Brain microvascular endothelial cell (primary cell): Measurements from ENCODE around the gene NPFFR2.

Experiments used
- DNase-seq: peaks from one replicate; pipeline ENCODE4 v3.0.0-alpha.2; 2020
- H3K27ac ChIP-seq: fragments of 250-450 bp; sonication (Bioruptor Pico); 2 replicates; pipeline ENCODE4 v1.5.1; 2020; ENCODE audit warnings: mild to moderate bottlenecking, moderate library complexity
- H3K27me3 ChIP-seq: fragments of 250-450 bp; sonication (Bioruptor Pico); replicated peaks from 2 replicates; pipeline ENCODE4 v1.5.1; 2020; ENCODE audit warnings: mild to moderate bottlenecking
- H3K36me3 ChIP-seq: fragments of 250-450 bp; sonication (Bioruptor Pico); replicated peaks from 2 replicates; pipeline ENCODE4 v1.5.1; 2020; ENCODE audit warnings: mild to moderate bottlenecking
- H3K4me3 ChIP-seq: 2 replicates; pipeline ENCODE4 v1.5.1; 2011; ENCODE audit warnings: low read depth, mild to moderate bottlenecking, control low read depth, low read length, moderate library complexity
- in situ Hi-C: cut with HindIII; loops from 2 replicates; pipeline ENCODE4 v1.10.0; 2017; ENCODE audit warnings: low sequenced_read_pairs, low pct_ligation_motif_present
- TF ChIP-seq, protein P1 (sequence below): IDR thresholded peaks from 2 replicates; pipeline ENCODE4 v1.5.1; 2011; ENCODE audit warnings: low read depth, mild to moderate bottlenecking, moderate library complexity, low read length, control low read depth, inconsistent platforms; ENCODE audit errors: missing control alignments

Gene NPFFR2

DNA sequence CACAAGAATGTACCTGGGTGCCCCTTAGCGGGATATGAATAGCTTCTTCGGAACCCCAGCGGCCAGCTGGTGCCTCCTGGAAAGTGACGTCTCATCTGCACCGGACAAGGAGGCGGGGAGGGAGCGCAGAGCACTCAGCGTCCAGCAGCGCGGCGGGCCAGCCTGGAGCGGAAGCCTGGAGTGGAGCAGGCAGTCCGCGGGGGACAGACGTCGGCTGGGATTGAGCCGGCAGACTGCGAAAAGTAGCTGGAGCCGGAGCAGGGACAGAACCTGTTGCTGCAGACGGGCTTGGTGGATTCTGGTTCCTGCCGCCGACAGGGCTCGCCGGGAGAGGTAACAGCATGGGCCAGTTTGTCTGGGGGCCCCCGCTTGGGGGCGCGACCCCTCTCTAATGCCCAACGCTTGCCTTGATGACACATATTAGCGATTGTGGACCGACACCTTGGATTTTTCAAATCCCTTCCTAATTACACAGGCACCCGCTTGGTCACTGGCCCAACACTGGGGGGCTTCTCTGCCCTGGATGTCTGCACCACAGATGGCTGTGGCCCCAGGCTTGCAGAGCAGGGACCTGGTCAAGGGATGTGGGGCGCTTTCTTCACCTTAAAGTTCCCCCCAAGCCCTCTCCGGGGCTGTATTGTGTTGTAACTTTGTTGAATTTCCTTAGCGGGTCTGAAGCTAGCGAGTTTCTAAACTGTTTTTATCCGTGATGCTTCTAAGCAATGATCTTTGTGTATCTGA, at the start of gene NPFFR2:
Gene NPFFR2 (plus strand): TSS at position 133 of the 741 bp plus-strand sequence. CDS start 96,592 bp downstream, outside the sequence.
- Histone ChIP-seq H3K36me3 (no peaks in the 10 kb centered on the region), H3K4me3 (peak within 1 kb of the TSS; percentile 53), H3K27me3 (peaks cover 7% of the 10 kb centered on the region), H3K27ac (no peak within 1 kb of the TSS)
- DNase-seq, result peak; percentile 4
- in situ Hi-C loops, result no loop called here
- TF ChIP-seq, protein P1, sequence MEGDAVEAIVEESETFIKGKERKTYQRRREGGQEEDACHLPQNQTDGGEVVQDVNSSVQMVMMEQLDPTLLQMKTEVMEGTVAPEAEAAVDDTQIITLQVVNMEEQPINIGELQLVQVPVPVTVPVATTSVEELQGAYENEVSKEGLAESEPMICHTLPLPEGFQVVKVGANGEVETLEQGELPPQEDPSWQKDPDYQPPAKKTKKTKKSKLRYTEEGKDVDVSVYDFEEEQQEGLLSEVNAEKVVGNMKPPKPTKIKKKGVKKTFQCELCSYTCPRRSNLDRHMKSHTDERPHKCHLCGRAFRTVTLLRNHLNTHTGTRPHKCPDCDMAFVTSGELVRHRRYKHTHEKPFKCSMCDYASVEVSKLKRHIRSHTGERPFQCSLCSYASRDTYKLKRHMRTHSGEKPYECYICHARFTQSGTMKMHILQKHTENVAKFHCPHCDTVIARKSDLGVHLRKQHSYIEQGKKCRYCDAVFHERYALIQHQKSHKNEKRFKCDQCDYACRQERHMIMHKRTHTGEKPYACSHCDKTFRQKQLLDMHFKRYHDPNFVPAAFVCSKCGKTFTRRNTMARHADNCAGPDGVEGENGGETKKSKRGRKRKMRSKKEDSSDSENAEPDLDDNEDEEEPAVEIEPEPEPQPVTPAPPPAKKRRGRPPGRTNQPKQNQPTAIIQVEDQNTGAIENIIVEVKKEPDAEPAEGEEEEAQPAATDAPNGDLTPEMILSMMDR, result no peak

DNA sequence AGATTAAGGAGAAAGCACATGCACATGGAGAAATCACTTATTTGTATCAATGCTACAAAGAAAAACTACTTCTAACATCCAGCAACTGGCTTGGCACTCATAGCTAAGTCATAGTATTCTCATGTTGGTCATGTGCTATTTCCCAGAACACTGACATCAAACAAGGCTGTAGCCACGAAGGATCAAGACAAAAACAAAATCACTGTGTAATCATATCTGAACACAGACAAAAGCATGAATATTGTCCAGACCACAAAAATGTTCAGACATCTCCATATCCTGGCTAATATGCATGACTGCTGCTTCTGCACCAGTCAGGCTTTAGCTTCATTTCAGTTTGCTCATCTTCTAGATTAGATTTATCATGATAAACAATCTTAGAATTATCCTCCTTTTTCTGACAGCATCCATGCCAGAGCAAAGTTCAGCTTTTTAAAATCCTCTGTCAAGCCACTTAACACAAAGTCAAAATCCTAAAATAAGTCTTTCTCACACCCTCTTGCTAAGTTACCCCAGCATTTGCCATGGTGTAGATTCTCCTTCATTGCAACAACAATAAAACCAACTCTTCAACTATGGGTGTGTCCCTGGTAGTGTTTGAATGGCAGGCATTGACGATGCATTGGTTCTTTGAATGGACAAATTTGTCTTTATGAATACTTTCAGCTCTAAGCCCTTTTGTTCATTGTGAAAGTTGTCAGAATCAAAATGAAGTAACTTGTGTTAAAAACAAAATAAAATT, 39.1 kb upstream of the NPFFR2 start:
- TF ChIP-seq, protein P1, result no peak
- no peak overlapping the region for H3K4me3 ChIP-seq
- no peaks in the 10 kb centered on the region for H3K27me3 ChIP-seq
- peak; percentile 4 for DNase-seq
- in situ Hi-C loops, result no loop called here
- H3K36me3 ChIP-seq, result no peaks in the 10 kb centered on the region
- H3K27ac ChIP-seq, result no peak overlapping the region

GRCh38 chr4:71994559-71994958, 37.2 kb upstream of the NPFFR2 start:
- no peaks in the 10 kb centered on the region for H3K27me3 ChIP-seq
- TF ChIP-seq, protein P1, result no peak
- in situ Hi-C loops, result no loop called here
- no peaks in the 10 kb centered on the region for H3K36me3 ChIP-seq
- no peak for DNase-seq
- H3K27ac ChIP-seq, result no peak overlapping the region
- no peak overlapping the region for H3K4me3 ChIP-seq

GRCh38 chr4:71995297-71995696, 36.5 kb upstream of the NPFFR2 start:
- H3K27ac ChIP-seq, result no peak overlapping the region
- TF ChIP-seq, protein P1, result no peak

GRCh38 chr4:72006586-72006985, 25.2 kb upstream of the NPFFR2 start:
- H3K27me3 ChIP-seq, result no peaks in the 10 kb centered on the region
- H3K4me3 ChIP-seq, result no peak overlapping the region
- peak; percentile 40 for DNase-seq
- TF ChIP-seq, protein P1, result no peak
- in situ Hi-C loops, result no loop called here
- H3K27ac ChIP-seq, result no peak overlapping the region
- no peaks in the 10 kb centered on the region for H3K36me3 ChIP-seq

More at GRCh38 chr4:71995297-71995696, 36.5 kb upstream of the NPFFR2 start:
- Histone ChIP-seq H3K4me3 (no peak overlapping the region), H3K27me3 (no peaks in the 10 kb centered on the region), H3K36me3 (no peaks in the 10 kb centered on the region)
- in situ Hi-C loops, result no loop called here
- no peak for DNase-seq
